Kidney epithelial cell (primary cell): Measurements from ENCODE around the gene XCR1. TPM values are rescaled to one million over a fixed set of nuclear protein-coding genes. Genes with fewer than 3 reads are reported as not detected.

Experiments used
- DNase-seq: peaks from one replicate; pipeline ENCODE4 v3.0.0-alpha.2; 2010; ENCODE audit warnings: low read depth
- H3K27me3 ChIP-seq: 2 replicates; pipeline ENCODE4 v1.6.0; 2011; ENCODE audit warnings: low read length; ENCODE audit not compliant: control insufficient read depth, insufficient read depth
- H3K36me3 ChIP-seq: 2 replicates; pipeline ENCODE4 v1.5.1; 2011; ENCODE audit warnings: low read length; ENCODE audit not compliant: control insufficient read depth, insufficient read depth
- H3K4me3 ChIP-seq: 2 replicates; pipeline ENCODE4 v1.5.1; 2011; ENCODE audit warnings: low read depth, mild to moderate bottlenecking, control low read depth, low read length
- total RNA-seq: library from RNA; depleted of rRNA; stranded (reverse); fragments of >200 nt; gene quantifications from 2 replicates; pipeline ENCODE4 v1.2.3, GENCODE V29; 2015
- TF ChIP-seq, protein P1 (sequence below): IDR thresholded peaks from 2 replicates; pipeline ENCODE4 v1.5.1; 2011; ENCODE audit warnings: mild to moderate bottlenecking, moderate library complexity, low read length, control low read depth, inconsistent platforms; ENCODE audit not compliant: insufficient read depth, poor library complexity, severe bottlenecking

Gene XCR1
- total RNA-seq, 1 donor from 2014 or later = not detected

DNA sequence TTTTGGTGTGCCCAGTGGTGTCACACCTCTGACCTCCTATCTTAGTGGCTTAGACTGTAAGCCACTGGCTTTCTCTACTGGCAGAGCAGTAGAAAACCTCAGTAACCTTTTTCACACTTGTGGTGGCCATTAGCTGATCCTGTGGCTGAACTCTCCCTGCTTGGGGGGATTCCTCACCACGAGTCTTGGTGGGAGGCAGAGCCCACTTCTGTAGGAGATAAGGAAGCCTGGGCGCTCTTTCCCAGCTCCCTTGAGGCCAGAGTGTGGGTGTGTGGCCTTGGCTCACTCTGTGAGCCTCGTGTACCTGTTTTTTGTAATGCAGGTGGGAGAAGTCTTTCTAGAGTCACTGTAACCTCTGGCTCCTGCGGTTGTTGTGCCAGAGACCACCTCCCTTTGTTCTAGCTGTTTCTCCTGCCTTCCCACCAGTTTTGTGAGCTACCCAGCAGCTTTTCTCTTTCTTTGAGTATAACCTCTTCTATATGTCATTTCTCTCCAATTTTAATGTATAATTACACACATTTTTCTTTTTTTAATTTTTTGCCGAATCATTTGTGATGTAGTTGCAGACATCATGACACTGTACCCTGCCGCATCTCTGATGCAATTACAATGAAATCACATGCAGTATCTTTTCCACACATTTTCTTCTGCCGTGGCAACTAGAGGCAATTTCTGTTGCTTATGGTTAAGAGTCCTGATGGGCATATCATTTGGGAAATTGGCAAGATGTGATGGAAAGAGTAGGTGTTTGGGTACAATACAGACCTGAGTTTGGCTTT is 13.8 kb downstream of the XCR1 start:
- TF ChIP-seq, protein P1, sequence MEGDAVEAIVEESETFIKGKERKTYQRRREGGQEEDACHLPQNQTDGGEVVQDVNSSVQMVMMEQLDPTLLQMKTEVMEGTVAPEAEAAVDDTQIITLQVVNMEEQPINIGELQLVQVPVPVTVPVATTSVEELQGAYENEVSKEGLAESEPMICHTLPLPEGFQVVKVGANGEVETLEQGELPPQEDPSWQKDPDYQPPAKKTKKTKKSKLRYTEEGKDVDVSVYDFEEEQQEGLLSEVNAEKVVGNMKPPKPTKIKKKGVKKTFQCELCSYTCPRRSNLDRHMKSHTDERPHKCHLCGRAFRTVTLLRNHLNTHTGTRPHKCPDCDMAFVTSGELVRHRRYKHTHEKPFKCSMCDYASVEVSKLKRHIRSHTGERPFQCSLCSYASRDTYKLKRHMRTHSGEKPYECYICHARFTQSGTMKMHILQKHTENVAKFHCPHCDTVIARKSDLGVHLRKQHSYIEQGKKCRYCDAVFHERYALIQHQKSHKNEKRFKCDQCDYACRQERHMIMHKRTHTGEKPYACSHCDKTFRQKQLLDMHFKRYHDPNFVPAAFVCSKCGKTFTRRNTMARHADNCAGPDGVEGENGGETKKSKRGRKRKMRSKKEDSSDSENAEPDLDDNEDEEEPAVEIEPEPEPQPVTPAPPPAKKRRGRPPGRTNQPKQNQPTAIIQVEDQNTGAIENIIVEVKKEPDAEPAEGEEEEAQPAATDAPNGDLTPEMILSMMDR = no peak
- Histone ChIP-seq H3K36me3 (no peaks in the 10 kb centered on the region), H3K4me3 (no peak overlapping the region), H3K27me3 (no peaks in the 10 kb centered on the region)
- no peak for DNase-seq

DNA sequence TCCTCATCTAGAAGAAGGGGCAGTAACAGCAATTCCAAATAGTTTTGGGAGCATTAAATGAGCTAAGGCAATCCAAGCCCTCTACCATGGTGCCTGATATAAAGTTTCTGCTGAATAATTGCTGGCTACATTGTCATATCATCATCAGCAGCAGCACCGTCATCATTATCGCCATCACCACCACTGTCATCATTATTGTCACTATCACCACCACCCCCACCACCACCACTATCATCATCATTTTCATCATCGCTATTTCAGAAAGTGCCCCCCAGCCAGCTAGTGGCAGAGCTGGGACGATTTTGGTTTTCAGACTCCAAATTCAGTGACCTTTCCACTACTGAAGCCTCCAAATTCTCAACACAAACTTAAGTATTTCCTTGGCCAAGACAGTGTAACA is 15.0 kb downstream of the XCR1 start:
- no peak overlapping the region for H3K4me3 ChIP-seq
- H3K36me3 ChIP-seq = no peaks in the 10 kb centered on the region
- no peaks in the 10 kb centered on the region for H3K27me3 ChIP-seq
- DNase-seq = no peak
- TF ChIP-seq, protein P1 = no peak

DNA sequence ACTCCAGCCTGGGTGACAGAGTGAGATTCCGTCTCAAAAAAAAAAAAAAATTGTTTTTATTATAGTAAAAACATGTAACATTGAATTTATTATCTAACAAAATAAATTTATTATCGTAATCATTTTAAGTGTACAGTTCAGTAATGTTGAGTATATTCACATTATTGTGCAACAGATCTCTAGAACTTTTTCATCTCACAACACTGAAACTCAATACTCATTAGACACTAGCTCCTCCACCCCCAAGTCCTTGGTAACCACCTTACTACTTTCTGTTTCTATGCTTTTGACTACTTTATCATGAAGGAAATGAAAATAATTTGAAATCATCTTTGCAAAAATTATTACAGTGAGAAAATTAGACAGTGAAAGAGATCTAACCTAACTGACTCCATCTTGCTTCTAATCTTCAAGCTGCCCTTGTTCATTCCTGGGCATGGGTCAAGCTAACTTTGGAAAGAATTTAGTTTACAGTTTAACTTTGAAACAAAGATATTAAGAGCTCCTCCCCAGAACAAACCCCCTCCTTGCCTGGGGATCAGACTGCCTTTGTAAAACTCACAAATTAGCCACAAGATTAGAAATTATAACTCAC is 16.7 kb downstream of the XCR1 start:
- TF ChIP-seq, protein P1 = no peak
- no peak for DNase-seq
- H3K36me3 ChIP-seq = no peaks in the 10 kb centered on the region
- no peak overlapping the region for H3K4me3 ChIP-seq
- H3K27me3 ChIP-seq = no peaks in the 10 kb centered on the region

DNA sequence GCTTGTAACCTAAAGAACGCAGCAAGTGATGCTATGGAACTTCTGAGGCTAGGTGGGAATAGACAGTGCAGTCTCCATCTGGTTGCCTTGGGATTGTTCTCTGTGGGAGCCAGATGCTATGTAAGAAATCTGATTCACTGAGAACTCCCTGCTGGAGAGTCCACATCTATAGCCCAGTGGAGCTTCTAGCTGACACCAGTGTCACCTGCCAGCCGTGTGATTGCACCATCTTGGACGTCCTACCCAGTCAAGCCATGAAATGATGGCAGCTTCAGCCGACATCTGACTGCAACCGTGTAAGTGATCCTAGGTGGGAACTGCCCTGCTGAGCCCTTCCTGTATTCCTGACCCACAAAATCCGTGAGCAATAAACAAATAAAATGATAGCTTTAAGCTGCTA is 19.2 kb downstream of the XCR1 start:
- DNase-seq = no peak
- Histone ChIP-seq H3K36me3 (no peaks in the 10 kb centered on the region), H3K4me3 (no peak overlapping the region), H3K27me3 (no peaks in the 10 kb centered on the region)
- TF ChIP-seq, protein P1 = no peak

DNA sequence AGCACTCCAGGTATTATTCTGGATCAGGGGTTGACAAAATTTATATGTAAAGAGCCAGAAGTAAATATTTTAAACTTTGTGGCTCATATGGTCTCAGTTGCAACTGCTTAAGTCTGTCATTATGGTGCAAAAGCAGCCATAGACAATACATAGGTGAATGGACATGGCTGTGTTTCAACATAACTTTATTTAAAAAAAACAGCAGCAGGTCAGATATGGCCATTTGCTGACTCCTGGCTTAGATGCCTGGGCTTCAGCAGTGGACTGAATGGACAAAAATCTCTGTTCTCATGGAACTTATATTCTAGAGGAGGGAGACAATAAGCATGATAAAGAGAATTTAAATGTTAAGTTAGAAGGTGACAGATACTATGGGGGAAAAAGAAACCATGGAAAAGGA is 20.0 kb downstream of the XCR1 start:
- no peak for DNase-seq
- TF ChIP-seq, protein P1 = no peak
- no peak overlapping the region for H3K4me3 ChIP-seq
- H3K27me3 ChIP-seq = no peaks in the 10 kb centered on the region
- no peaks in the 10 kb centered on the region for H3K36me3 ChIP-seq
